Fibroblast of skin of left quadriceps (primary cell): Measurements from ENCODE around the gene CKB.

Experiments used
- DNase-seq, 2 experiments: peaks; one replicate each; pipeline ENCODE4 v3.0.0-alpha.2; 2013; ENCODE audit warnings: low read depth in 2 of 2

Gene CKB

GRCh38 chr14:103549361-103550311, 27.0 kb upstream of the CKB start:
- DNase-seq: no peak

- no peak for DNase-seq
These were observed 26.1 kb upstream of the CKB start for GRCh38 chr14:103548463-103549351.

- DNase-seq: no peak
These were observed 25.4 kb upstream of the CKB start for GRCh38 chr14:103547941-103548462.

- no peak for DNase-seq
These were observed 24.9 kb upstream of the CKB start for GRCh38 chr14:103547455-103547940.

DNA sequence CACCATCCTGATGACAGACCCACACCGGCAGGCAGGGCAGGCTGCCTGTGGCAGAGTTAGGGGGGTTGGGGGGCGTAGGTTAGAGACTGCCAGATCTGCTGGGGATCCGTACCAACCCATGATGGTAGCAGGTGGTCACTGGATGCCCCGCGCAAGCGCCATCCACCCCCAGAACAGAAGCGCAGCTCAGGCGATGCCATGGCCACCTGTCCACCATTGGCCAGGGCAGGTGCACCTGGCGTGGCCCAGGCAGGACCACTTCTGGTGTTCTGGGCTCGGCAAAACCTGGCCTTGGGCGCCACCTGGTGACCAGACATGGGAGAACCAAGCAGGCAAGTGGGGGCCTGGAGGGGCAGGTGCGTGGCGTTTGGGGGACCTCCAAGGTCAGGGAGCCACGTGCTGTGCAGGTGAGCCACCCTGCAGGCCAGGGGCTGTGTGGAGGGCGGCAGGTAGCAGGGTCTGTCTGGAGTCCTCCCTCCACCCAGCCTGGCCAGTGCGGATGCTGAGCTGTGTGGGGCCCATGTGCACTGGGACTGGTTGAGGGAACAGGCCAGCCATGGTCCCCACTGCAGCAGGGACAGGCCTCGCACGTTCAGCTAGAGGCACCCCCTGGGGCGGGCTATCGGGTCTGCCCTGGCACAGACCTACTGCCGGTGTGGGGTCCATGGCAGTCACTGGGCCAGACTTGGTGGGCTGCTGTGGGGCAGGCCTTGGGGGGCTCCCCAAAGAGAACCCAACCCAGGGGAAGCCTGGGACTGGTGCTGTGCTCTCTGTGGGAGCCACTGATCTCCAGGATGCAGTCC, 24.2 kb upstream of the CKB start:
- no peak for DNase-seq

DNA sequence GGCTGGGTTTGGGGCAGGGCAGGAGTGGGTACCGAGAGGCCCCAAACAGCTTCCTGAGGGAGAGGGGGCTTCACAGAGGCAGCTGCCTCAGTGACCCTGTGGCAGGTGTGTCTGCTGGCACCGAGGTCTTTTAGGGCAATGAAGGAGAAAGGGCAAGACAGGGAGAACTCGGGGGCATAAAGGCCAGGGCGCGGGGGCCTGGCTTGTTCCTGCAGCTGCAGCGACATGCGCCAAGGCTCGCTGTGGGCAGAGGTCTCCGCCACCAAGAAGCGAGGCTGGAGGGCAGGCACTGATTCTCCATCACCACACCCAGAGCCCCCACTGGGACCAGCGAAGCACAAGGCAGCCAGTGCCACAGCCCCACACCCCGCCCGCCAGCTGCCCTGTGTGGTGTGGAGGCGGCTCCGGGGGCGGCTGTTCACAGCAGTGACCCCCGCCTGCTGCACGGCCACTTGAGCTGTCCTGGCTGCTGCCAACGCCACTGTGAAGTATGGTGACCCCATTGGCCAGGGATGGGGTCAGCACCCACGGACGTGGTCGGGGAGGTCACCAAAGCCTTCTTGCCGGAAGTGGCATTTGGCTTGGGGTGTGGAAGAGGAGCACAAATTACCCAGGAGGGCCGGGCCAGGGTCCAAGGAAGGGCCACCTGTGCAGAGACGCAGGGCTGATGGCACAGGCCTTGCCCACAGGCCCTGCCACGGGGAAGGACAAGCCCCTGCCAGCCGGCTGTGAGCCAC, 23.5 kb upstream of the CKB start:
- no peak for DNase-seq

- DNase-seq: no peak
These were observed 22.7 kb upstream of the CKB start for GRCh38 chr14:103545219-103545914.

- DNase-seq: no peak
These were observed 22.0 kb upstream of the CKB start for GRCh38 chr14:103544388-103545218.

- no peak for DNase-seq
These were observed 21.2 kb upstream of the CKB start for GRCh38 chr14:103543721-103544387.

- DNase-seq: no peak
These were observed 20.5 kb upstream of the CKB start for GRCh38 chr14:103543140-103543539.

DNA sequence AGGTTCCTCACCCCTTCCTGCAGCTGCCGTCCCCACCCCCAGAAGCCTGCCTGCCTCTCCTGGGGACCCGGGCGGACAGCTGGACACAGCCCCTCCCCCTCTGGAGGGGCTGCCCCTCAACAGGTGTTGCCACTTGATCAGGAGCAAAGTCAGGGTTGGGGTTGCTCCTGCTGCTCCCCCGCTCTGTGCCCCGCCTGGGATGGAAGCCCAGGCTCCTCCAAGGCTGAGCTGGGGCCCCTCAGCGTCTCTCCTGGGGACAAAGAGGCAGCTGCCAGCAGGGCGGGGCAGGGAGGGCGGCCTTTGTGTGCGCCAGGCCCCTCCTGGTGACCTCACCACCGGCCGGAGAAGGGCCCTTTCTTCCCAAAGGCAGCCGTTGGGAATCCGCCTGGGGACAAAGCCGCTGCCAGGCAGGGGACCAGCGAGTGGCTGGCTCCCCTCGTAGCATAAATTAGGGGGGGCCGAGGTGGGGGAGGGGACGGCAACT, 20.0 kb upstream of the CKB start:
- DNase-seq: no peak

- DNase-seq: no peak
These were observed 19.3 kb upstream of the CKB start for GRCh38 chr14:103541709-103542604.

DNA sequence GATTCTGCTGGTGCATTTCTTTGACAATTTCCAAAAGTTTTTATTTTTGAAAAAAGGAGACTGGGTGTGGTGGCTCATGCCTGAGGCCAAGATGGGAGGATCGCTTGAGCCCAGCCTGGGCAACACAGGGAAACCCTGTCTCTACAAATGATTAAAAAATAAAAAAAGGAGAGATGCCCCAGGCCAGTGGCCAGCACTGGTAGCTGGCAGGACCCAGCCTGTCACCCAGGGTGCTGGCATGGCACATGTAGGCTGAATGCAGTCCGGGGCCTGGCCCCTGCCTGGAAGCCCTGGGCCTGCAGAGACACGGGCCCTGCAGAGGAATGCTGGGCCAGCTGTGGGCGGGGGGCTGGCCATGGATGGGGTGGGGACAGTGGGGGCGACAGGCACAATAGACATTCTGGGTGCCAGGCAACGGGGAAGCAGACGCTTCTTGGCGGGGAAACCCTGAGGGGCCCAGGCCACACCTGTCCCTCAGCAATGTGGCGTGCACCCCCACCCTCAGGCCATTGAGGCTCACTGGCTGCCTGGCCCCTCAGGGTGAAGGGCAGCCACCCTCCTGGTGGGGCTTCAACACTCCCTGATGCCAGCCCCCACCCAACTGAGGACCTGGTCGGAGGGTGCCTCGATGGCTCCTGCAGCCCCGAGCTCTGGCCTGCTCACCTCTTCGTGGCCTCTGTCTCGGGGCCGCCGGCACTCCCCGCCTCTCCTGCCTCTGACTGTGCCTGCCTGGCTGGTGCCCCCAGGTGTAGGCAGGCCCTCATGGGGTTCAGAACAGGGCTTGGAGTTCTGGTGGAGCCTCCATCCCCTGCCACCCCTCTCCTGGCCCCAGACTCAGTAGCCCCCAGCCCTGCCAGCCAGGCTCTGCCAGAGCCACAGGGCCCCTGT, 18.4 kb upstream of the CKB start:
- DNase-seq: no peak

GRCh38 chr14:103539056-103539825, 16.6 kb upstream of the CKB start:
- no peak for DNase-seq

GRCh38 chr14:103538291-103539055, 15.8 kb upstream of the CKB start:
- DNase-seq: no peak
